Right ventricle myocardium inferior (tissue), 1 donor: Measurements from ENCODE around the gene POLA1. TPM values are rescaled to one million over a fixed set of nuclear protein-coding genes. Genes with fewer than 3 reads are reported as not detected.

Experiments
- ATAC-seq: fragments of 200-7000 bp; cut with Tn5 transposase; one replicate; pipeline ENCODE4 v1.9.1; 2020; ENCODE audit warnings: mild to moderate bottlenecking, moderate library complexity
- DNase-seq: peaks from one replicate; pipeline ENCODE4 v3.0.0; 2021; ENCODE audit errors: missing footprints
- intact Hi-C: fragments of 100-400 bp; cut with DNase I; formaldehyde crosslinking; loops from one replicate; pipeline ENCODE4 v1.11.0; 2022
- total RNA-seq: library from RNA; stranded (reverse); fragmentation: NEBNext Ultra II Directional; extraction: Animal tissue kit (Norgen Biotek cat#: 25700); gene quantifications from one replicate; pipeline ENCODE4 v1.2.1, GENCODE V29; 2021
- donor health status: DM: no; HTN: yes; CAD: no; lungs with severe emphysema.

The POLA1 gene
- total RNA-seq, 1 donor from 2014 or later: 6.0 TPM

DNA sequence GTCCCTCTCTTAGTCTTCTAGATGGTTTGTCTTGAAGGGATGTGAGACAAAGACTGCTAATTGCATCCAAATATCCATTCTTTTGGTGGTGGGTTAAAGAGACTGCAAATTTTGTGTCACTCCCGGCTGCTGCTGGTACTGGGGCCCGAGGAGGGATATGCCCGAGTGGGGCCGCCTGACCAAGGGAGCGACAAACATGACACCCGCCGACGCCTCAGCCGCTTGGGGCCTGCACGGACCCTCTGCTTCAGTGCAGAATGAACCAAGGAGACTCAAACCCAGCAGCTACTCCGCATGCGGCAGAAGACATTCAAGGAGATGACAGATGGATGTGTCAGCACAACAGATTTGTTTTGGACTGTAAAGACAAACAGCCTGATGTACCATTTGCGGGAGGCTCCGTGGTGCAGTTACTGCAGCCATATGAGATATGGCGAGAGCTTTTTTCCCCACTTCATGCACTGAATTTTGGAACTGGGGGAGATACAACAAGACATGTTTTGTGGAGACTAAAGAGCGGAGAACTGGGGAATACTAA, 335.6 kb downstream of the POLA1 start:
- no peak for DNase-seq
- no peak for ATAC-seq
- intact Hi-C loops: no loop called here

DNA sequence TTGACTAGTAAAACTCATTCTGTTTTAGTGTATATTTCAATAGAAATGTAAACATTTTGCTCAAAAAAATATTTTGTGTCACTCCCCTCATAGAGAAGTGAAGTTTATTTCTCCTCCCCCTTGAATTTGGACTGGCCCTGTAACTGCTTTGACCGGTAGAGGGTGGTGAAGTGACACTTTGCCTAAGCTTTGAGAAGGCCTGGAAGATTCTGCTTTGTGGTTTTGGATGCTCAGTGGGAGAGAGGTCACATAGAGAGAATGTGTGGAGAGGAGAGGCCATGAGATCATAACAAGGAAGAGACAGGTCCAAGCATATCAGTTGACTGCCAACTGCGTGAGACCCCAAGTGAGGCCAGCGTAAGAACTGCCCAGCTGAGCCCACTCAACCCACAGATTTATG, 341.2 kb downstream of the POLA1 start:
- ATAC-seq (no peak), DNase-seq (no peak)
- intact Hi-C loops: no loop called here

DNA sequence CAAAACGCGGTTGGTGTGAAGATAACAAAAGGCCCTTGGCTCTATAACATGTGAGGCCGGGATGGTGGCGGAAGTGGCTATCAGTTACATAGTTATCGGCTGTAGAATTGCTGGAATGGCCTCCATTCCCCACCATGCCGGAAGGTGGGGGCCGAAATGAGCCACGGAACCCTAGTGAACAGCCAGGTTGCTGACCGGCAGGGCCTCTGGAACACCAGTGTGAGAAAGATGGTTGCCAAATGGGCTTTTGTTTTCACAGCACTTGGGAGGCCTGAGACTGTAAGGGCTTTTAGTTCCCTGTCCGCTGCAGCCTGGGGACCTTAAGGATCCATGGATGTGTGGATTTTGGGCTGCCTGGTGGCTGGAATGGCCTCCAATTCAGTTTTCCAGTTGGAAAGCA, 345.3 kb downstream of the POLA1 start:
- ATAC-seq (no peak), DNase-seq (no peak)
- intact Hi-C loops: no loop called here

DNA sequence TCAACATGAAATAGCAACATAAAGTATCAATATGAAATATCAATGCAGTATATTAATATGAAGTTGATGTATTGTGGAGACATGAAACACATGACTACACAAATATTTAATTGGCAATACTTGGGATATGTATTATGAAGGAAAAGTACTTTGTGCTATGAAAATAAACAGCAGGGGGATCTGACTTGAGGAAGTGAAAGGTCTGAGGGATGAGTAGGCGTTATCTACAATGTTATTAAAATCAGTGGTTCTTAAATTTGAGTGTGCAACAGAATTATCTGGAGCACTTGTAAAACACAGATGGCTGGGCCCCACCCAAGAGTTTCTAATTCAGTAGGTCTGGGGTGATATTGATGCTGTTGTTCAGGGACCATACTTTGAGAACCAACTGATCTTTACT, 349.5 kb downstream of the POLA1 start:
- intact Hi-C loops: no loop called here
- ATAC-seq (no peak), DNase-seq (no peak)

Other genes starting within 250 kb of the POLA1 start
- gene PDK3, start 228.6 kb upstream of the POLA1 start, total RNA-seq: 6.3 TPM
- gene PCYT1B, start 46.6 kb upstream of the POLA1 start, total RNA-seq: not detected